ENCODE measurements around the gene MTCH1. TPM values are rescaled to one million over a fixed set of nuclear protein-coding genes. Genes with fewer than 3 reads are reported as not detected.

MTCH1 gene
- total and polyA plus RNA-seq, 10 of the 15 experiments (the other 5 are each of a cell fraction or from before 2014, with no cell fraction given), result 7.2 to 128 (median 85.2) TPM

DNA sequence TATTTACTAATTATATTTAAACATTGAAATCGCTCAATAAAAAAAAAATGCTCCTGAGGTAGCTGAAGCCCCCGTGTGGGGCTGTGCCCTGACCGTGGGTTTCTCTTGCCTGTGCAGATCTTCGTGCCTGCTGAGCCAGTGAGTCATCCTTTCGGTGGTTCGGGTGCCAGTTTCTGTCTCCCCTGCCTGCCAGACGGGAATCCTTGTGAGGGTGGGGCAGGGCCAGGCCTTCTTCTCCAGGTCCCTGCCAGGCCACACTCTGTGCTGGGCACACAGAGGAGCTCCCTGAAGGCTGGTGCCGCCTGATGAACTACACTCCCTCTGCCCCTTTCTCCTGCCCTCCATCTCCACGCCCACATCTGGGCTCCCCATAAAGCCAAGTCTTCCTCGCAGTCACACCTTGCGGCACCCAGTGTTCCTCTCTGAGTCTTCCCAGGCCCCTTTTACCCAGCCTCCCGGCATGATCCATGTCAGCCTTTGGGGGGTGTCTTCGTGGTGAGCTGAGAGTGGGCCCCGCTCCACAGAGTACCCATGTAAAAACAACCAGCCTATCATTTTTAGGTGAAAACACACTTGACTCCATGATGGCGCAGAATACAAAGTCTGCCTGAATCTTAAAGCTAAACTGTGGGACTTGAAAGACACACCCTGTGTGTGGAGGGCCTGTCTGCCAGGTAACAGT is 38.8 kb upstream of the MTCH1 start:
- DNase-seq (ENCODE audit: low read depth, low spot score) (no peak), FAIRE-seq (no peak)
- in situ Hi-C loops (cut with MboI), result loop anchor here (10.0 kb wide), 2 partner anchors 150 to 180 kb away; partner anchors contain the start of gene PIM1

More for the DNA sequence above, 38.8 kb upstream of the MTCH1 start:
- Histone ChIP-seq H3K9me3 (replicated peaks; ENCODE audit: control insufficient read depth, insufficient read depth, low read length) (no peaks in the 10 kb centered on the region; the same call in 2 of the 3 replicates), H3K36me3 (ENCODE audit: control insufficient read depth in 2 of 2, insufficient read depth in 2 of 2, low read length in 1 of 2) (peaks cover 12 to 15% of the 10 kb centered on the region in 2 experiments), H2AFZ (ENCODE audit: control insufficient read depth, low read depth, low read length) (no peak overlapping the region), H4K20me1 (ENCODE audit: control insufficient read depth, insufficient read depth) (no peaks in the 10 kb centered on the region), H3K9ac (ENCODE audit: control insufficient read depth, insufficient read depth, low read length) (no peak overlapping the region), H3K4me3 (no peak overlapping the region), H3K27ac (ENCODE audit: control insufficient read depth, insufficient read depth) (no peak overlapping the region), H3K79me2 (ENCODE audit: control insufficient read depth, insufficient read depth, low read length) (no peaks in the 10 kb centered on the region), H3K4me1 (ENCODE audit: control insufficient read depth, insufficient read depth, low read length) (no peaks in the 10 kb centered on the region), H3K4me2 (ENCODE audit: control insufficient read depth, insufficient read depth) (no peak overlapping the region), H3K27me3 (replicated peaks in 1 of 2; ENCODE audit: control insufficient read depth in 2 of 2, insufficient read depth in 2 of 2, low read length in 1 of 2) (no peaks in the 10 kb centered on the region)
- WGBS (ENCODE audit: insufficient coverage, insufficient replicate concordance, low lambda C conversion rate, missing lambda C conversion rate), result 70% methylated on average over 15 of the region's 15 CpGs
- ATAC-seq, result peak; percentile 30; the same call in 2 of the 3 replicates
- POLR2A ChIA-PET, result no interaction called here
- SMC1A ChIA-PET (ENCODE audit: uncharacterized antibody, unreplicated experiment), result interaction anchor here (0.6 to 2.5 kb wide), 4 partner anchors 131 to 259 kb away, joined by 3 to 11 read pairs (median 4); no protein-coding TSS in a partner anchor
- TF ChIP-seq, protein P1, sequence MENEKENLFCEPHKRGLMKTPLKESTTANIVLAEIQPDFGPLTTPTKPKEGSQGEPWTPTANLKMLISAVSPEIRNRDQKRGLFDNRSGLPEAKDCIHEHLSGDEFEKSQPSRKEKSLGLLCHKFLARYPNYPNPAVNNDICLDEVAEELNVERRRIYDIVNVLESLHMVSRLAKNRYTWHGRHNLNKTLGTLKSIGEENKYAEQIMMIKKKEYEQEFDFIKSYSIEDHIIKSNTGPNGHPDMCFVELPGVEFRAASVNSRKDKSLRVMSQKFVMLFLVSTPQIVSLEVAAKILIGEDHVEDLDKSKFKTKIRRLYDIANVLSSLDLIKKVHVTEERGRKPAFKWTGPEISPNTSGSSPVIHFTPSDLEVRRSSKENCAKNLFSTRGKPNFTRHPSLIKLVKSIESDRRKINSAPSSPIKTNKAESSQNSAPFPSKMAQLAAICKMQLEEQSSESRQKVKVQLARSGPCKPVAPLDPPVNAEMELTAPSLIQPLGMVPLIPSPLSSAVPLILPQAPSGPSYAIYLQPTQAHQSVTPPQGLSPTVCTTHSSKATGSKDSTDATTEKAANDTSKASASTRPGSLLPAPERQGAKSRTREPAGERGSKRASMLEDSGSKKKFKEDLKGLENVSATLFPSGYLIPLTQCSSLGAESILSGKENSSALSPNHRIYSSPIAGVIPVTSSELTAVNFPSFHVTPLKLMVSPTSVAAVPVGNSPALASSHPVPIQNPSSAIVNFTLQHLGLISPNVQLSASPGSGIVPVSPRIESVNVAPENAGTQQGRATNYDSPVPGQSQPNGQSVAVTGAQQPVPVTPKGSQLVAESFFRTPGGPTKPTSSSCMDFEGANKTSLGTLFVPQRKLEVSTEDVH (IDR thresholded peaks at IDR 0.05; ENCODE audit: low read depth, partially characterized antibody), result no peak
- no peak for TF ChIP-seq STAT1 (conservative IDR thresholded peaks at IDR 0.05)
- no peak for TF ChIP-seq PAX5 (IDR thresholded peaks at IDR 0.05; ENCODE audit: borderline replicate concordance, low read depth, low read length)
- no peak for TF ChIP-seq NR2F1 (conservative IDR thresholded peaks at IDR 0.05)
- TF ChIP-seq, protein P2, sequence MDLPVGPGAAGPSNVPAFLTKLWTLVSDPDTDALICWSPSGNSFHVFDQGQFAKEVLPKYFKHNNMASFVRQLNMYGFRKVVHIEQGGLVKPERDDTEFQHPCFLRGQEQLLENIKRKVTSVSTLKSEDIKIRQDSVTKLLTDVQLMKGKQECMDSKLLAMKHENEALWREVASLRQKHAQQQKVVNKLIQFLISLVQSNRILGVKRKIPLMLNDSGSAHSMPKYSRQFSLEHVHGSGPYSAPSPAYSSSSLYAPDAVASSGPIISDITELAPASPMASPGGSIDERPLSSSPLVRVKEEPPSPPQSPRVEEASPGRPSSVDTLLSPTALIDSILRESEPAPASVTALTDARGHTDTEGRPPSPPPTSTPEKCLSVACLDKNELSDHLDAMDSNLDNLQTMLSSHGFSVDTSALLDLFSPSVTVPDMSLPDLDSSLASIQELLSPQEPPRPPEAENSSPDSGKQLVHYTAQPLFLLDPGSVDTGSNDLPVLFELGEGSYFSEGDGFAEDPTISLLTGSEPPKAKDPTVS (IDR thresholded peaks at IDR 0.05; ENCODE audit: low read depth, low read length), result no peak
- no peak for TF ChIP-seq LARP7 (IDR thresholded peaks at IDR 0.05)
- TF ChIP-seq, protein P3, sequence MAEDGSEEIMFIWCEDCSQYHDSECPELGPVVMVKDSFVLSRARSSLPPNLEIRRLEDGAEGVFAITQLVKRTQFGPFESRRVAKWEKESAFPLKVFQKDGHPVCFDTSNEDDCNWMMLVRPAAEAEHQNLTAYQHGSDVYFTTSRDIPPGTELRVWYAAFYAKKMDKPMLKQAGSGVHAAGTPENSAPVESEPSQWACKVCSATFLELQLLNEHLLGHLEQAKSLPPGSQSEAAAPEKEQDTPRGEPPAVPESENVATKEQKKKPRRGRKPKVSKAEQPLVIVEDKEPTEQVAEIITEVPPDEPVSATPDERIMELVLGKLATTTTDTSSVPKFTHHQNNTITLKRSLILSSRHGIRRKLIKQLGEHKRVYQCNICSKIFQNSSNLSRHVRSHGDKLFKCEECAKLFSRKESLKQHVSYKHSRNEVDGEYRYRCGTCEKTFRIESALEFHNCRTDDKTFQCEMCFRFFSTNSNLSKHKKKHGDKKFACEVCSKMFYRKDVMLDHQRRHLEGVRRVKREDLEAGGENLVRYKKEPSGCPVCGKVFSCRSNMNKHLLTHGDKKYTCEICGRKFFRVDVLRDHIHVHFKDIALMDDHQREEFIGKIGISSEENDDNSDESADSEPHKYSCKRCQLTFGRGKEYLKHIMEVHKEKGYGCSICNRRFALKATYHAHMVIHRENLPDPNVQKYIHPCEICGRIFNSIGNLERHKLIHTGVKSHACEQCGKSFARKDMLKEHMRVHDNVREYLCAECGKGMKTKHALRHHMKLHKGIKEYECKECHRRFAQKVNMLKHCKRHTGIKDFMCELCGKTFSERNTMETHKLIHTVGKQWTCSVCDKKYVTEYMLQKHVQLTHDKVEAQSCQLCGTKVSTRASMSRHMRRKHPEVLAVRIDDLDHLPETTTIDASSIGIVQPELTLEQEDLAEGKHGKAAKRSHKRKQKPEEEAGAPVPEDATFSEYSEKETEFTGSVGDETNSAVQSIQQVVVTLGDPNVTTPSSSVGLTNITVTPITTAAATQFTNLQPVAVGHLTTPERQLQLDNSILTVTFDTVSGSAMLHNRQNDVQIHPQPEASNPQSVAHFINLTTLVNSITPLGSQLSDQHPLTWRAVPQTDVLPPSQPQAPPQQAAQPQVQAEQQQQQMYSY (CRISPR knock-in tag; IDR thresholded peaks at IDR 0.05), result no peak
- no peak for TF ChIP-seq BCL11A (IDR thresholded peaks at IDR 0.05; ENCODE audit: low read depth, low read length)
- TF ChIP-seq ZNF384 (IDR thresholded peaks at IDR 0.05; ENCODE audit: borderline replicate concordance, low read depth, low read length), result no peak
- TF ChIP-seq ZSCAN29 (IDR thresholded peaks at IDR 0.05), result no peak
- TF ChIP-seq ZNF207 (IDR thresholded peaks at IDR 0.05; ENCODE audit: borderline replicate concordance), result no peak
- no peak for TF ChIP-seq YY1 (IDR thresholded peaks at IDR 0.05; ENCODE audit: low read depth, low read length)
- RAD21 ChIA-PET (ENCODE audit: unreplicated experiment), result interaction anchor here (1.2 to 2.4 kb wide), 2 partner anchors 146 to 185 kb away, joined by 3 to 6 read pairs; no protein-coding TSS in a partner anchor
- intact Hi-C loops (cut with micrococcal nuclease; ENCODE audit: unreplicated experiment), result no loop called here
- BruUV-seq (replicated peaks), result no TSS peak
- CTCF ChIA-PET, result interaction anchor here (0.7 to 2.5 kb wide), 4 partner anchors 22 to 184 kb away, joined by 5 to 8 read pairs (median 6); no protein-coding TSS in a partner anchor
